Osteoblast (primary cell): Measurements from ENCODE around the gene NLRP3. TPM values are rescaled to one million over a fixed set of nuclear protein-coding genes. Genes with fewer than 3 reads are reported as not detected.
A peak's percentile ranks its signal among the peaks of the same experiment; 100 is the strongest.
"Not testable (repeated sequence)": the region's sequence is repeated elsewhere in the genome, so short reads cannot be mapped to it uniquely, and the experiment has no call there.

Experiments
- DNase-seq: peaks from one replicate; pipeline ENCODE4 v3.0.0; 2011; ENCODE audit warnings: low spot score, mixed read lengths; ENCODE audit not compliant: insufficient read length; ENCODE audit errors: missing footprints
- H2AFZ ChIP-seq: 2 replicates; pipeline ENCODE4 v1.6.0; 2011; ENCODE audit warnings: mild to moderate bottlenecking, low read length
- H3K27ac ChIP-seq: 2 replicates; pipeline ENCODE4 v1.5.1; 2011; ENCODE audit warnings: mild to moderate bottlenecking, low read depth, low read length, moderate library complexity
- H3K27me3 ChIP-seq: 2 replicates; pipeline ENCODE4 v1.6.0; 2012; ENCODE audit warnings: mild to moderate bottlenecking, control low read depth, inconsistent platforms, low read length, moderate library complexity; ENCODE audit not compliant: insufficient read depth
- H3K36me3 ChIP-seq: 2 replicates; pipeline ENCODE4 v1.5.1; 2011; ENCODE audit warnings: mild to moderate bottlenecking, low read length, control low read depth, moderate library complexity; ENCODE audit not compliant: insufficient read depth
- H3K4me1 ChIP-seq: 2 replicates; pipeline ENCODE4 v1.5.1; 2011; ENCODE audit warnings: mild to moderate bottlenecking, low read length, control low read depth, moderate library complexity; ENCODE audit not compliant: insufficient read depth
- H3K4me2 ChIP-seq: 2 replicates; pipeline ENCODE4 v1.6.0; 2011; ENCODE audit warnings: mild to moderate bottlenecking, low read length; ENCODE audit not compliant: insufficient read depth
- H3K4me3 ChIP-seq: fragments of 200-600 bp; sonication (generic); 3 replicates; pipeline ENCODE4 v1.5.1; 2012; ENCODE audit warnings: mild to moderate bottlenecking, low read length, inconsistent platforms; ENCODE audit not compliant: insufficient read depth
- H3K79me2 ChIP-seq: 2 replicates; pipeline ENCODE4 v1.6.0; 2012; ENCODE audit warnings: mild to moderate bottlenecking, low read length, control low read depth, inconsistent platforms; ENCODE audit not compliant: insufficient read depth
- H3K9me3 ChIP-seq: 2 replicates; pipeline ENCODE4 v1.5.1; 2011; ENCODE audit warnings: low read depth, low read length, control low read depth
- H4K20me1 ChIP-seq: 2 replicates; pipeline ENCODE4 v1.6.0; 2012; ENCODE audit warnings: mild to moderate bottlenecking, low read length, control low read depth; ENCODE audit not compliant: insufficient read depth
- CTCF ChIP-seq: IDR thresholded peaks from 2 replicates; pipeline ENCODE4 v1.5.1; 2011; ENCODE audit warnings: mild to moderate bottlenecking, low read depth, low read length, moderate library complexity; ENCODE audit errors: extremely low read depth
- total RNA-seq: library from RNA; depleted of rRNA; stranded (reverse); fragments of >200 nt; gene quantifications from 2 replicates; pipeline ENCODE4 v1.2.3, GENCODE V29; 2012

Gene NLRP3
- total RNA-seq, 1 donor, result 0.36 TPM

GRCh38 chr1:247368490-247369145 lies 47.4 kb upstream of the NLRP3 start:
- Histone ChIP-seq H3K79me2 (no peaks in the 10 kb centered on the region), H3K9me3 (no peaks in the 10 kb centered on the region), H3K4me3 (no peak overlapping the region), H3K36me3 (no peaks in the 10 kb centered on the region), H3K4me2 (no peak overlapping the region), H3K27ac (no peak overlapping the region), H2AFZ (no peak overlapping the region), H4K20me1 (no peaks in the 10 kb centered on the region), H3K4me1 (peaks cover 11% of the 10 kb centered on the region), H3K27me3 (no peaks in the 10 kb centered on the region)
- DNase-seq, result no peak
- no peak for TF ChIP-seq CTCF

- H3K9me3 ChIP-seq, result no peaks in the 10 kb centered on the region
- peak; percentile 75 for DNase-seq
- H3K4me1 ChIP-seq, result peaks cover 11% of the 10 kb centered on the region
- H3K4me3 ChIP-seq, result no peak overlapping the region
- H3K79me2 ChIP-seq, result no peaks in the 10 kb centered on the region
- no peak overlapping the region for H3K27ac ChIP-seq
- H4K20me1 ChIP-seq, result no peaks in the 10 kb centered on the region
- H3K36me3 ChIP-seq, result no peaks in the 10 kb centered on the region
- TF ChIP-seq CTCF, result no peak
- H3K4me2 ChIP-seq, result no peak overlapping the region
- no peaks in the 10 kb centered on the region for H3K27me3 ChIP-seq
- no peak overlapping the region for H2AFZ ChIP-seq
These were observed 44.9 kb upstream of the NLRP3 start for GRCh38 chr1:247370786-247371732.

- H3K36me3 ChIP-seq, result no peaks in the 10 kb centered on the region
- H3K4me2 ChIP-seq, result no peak overlapping the region
- DNase-seq, result no peak
- H3K9me3 ChIP-seq, result no peaks in the 10 kb centered on the region
- H2AFZ ChIP-seq, result no peak overlapping the region
- no peaks in the 10 kb centered on the region for H3K79me2 ChIP-seq
- H3K27ac ChIP-seq, result no peak overlapping the region
- H3K4me3 ChIP-seq, result no peak overlapping the region
- no peaks in the 10 kb centered on the region for H4K20me1 ChIP-seq
- peaks cover 11% of the 10 kb centered on the region for H3K4me1 ChIP-seq
- TF ChIP-seq CTCF, result no peak
- H3K27me3 ChIP-seq, result no peaks in the 10 kb centered on the region
These were observed 44.1 kb upstream of the NLRP3 start for GRCh38 chr1:247371801-247372259.

GRCh38 chr1:247373721-247374141 lies 42.2 kb upstream of the NLRP3 start:
- H3K36me3 ChIP-seq, result no peaks in the 10 kb centered on the region
- DNase-seq, result peak; percentile 84
- TF ChIP-seq CTCF, result peak; percentile 58
- peak overlapping the region; percentile 59 for H2AFZ ChIP-seq
- no peaks in the 10 kb centered on the region for H3K27me3 ChIP-seq
- no peaks in the 10 kb centered on the region for H3K79me2 ChIP-seq
- no peaks in the 10 kb centered on the region for H3K4me1 ChIP-seq
- no peak overlapping the region for H3K27ac ChIP-seq
- no peaks in the 10 kb centered on the region for H3K9me3 ChIP-seq
- peak overlapping the region; percentile 72 for H3K4me2 ChIP-seq
- peak overlapping the region; percentile 46 for H3K4me3 ChIP-seq
- H4K20me1 ChIP-seq, result no peaks in the 10 kb centered on the region

- H3K4me2 ChIP-seq, result not testable (repeated sequence)
These were observed 41.2 kb upstream of the NLRP3 start for GRCh38 chr1:247374651-247375334.

More at GRCh38 chr1:247374651-247375334, 41.2 kb upstream of the NLRP3 start:
- H2AFZ ChIP-seq, H3K79me2 ChIP-seq, H3K4me1 ChIP-seq, DNase-seq, H3K4me3 ChIP-seq, H3K27ac ChIP-seq, H3K27me3 ChIP-seq, H3K36me3 ChIP-seq, H4K20me1 ChIP-seq, H3K9me3 ChIP-seq: not testable (repeated sequence)
